IPS-15b (cell line): ENCODE measurements around the gene KLHL17.

Source experiments
- H3K27me3 ChIP-seq: one replicate; pipeline ENCODE4 v1.6.1; 2013; ENCODE audit warnings: low read length; ENCODE audit not compliant: control insufficient read depth, insufficient read depth
- H3K36me3 ChIP-seq: one replicate; pipeline ENCODE4 v1.6.1; 2013; ENCODE audit warnings: low read length; ENCODE audit not compliant: control insufficient read depth, insufficient read depth
- H3K4me1 ChIP-seq: one replicate; pipeline ENCODE4 v1.6.1; 2013; ENCODE audit warnings: mild to moderate bottlenecking, low read length; ENCODE audit not compliant: control insufficient read depth, insufficient read depth
- H3K4me3 ChIP-seq: one replicate; pipeline ENCODE4 v1.5.1; 2013; ENCODE audit warnings: low read depth, low read length
- H3K9ac ChIP-seq: one replicate; pipeline ENCODE4 v1.6.1; 2013; ENCODE audit warnings: low read depth, mild to moderate bottlenecking, low read length
- H3K9me3 ChIP-seq: one replicate; pipeline ENCODE4 v1.6.1; 2013; ENCODE audit warnings: mild to moderate bottlenecking, low read length; ENCODE audit not compliant: control insufficient read depth, insufficient read depth

KLHL17 gene

GRCh38 chr1:932776-933602, 27.4 kb upstream of the KLHL17 start:
- peaks cover 3% of the 10 kb centered on the region for H3K36me3 ChIP-seq
- H3K4me1 ChIP-seq = no peaks in the 10 kb centered on the region
- H3K27me3 ChIP-seq = peaks cover 78% of the 10 kb centered on the region

GRCh38 chr1:933603-933940, 26.8 kb upstream of the KLHL17 start:
- no peaks in the 10 kb centered on the region for H3K9me3 ChIP-seq
- no peak overlapping the region for H3K9ac ChIP-seq
- no peak overlapping the region for H3K4me3 ChIP-seq
- no peaks in the 10 kb centered on the region for H3K4me1 ChIP-seq
- peaks cover 78% of the 10 kb centered on the region for H3K27me3 ChIP-seq
- H3K36me3 ChIP-seq = peaks cover 3% of the 10 kb centered on the region

More at GRCh38 chr1:932776-933602, 27.4 kb upstream of the KLHL17 start:
- no peak overlapping the region for H3K9ac ChIP-seq
- H3K9me3 ChIP-seq = no peaks in the 10 kb centered on the region
- no peak overlapping the region for H3K4me3 ChIP-seq

- Histone ChIP-seq H3K36me3 (peaks cover 3% of the 10 kb centered on the region), H3K9ac (no peak overlapping the region), H3K9me3 (no peaks in the 10 kb centered on the region), H3K4me1 (no peaks in the 10 kb centered on the region), H3K4me3 (no peak overlapping the region), H3K27me3 (peaks cover 78% of the 10 kb centered on the region)
These were observed 25.2 kb upstream of the KLHL17 start for GRCh38 chr1:934991-935750.

GRCh38 chr1:935751-936231, 24.6 kb upstream of the KLHL17 start:
- no peaks in the 10 kb centered on the region for H3K36me3 ChIP-seq
- H3K9me3 ChIP-seq = no peaks in the 10 kb centered on the region
- H3K4me3 ChIP-seq = peak overlapping the region; percentile 30
- H3K27me3 ChIP-seq = peaks cover 77% of the 10 kb centered on the region
- peaks cover 2% of the 10 kb centered on the region for H3K4me1 ChIP-seq
- H3K9ac ChIP-seq = no peak overlapping the region

- H3K36me3 ChIP-seq = no peaks in the 10 kb centered on the region
- H3K4me1 ChIP-seq = peaks cover 2% of the 10 kb centered on the region
- no peak overlapping the region for H3K4me3 ChIP-seq
- H3K9ac ChIP-seq = no peak overlapping the region
- peaks cover 75% of the 10 kb centered on the region for H3K27me3 ChIP-seq
- no peaks in the 10 kb centered on the region for H3K9me3 ChIP-seq
These were observed 23.8 kb upstream of the KLHL17 start for GRCh38 chr1:936348-937264.

- H3K9ac ChIP-seq = no peak overlapping the region
- H3K4me3 ChIP-seq = no peak overlapping the region
- no peaks in the 10 kb centered on the region for H3K36me3 ChIP-seq
- H3K4me1 ChIP-seq = peaks cover 2% of the 10 kb centered on the region
- H3K9me3 ChIP-seq = no peaks in the 10 kb centered on the region
- H3K27me3 ChIP-seq = peaks cover 66% of the 10 kb centered on the region
These were observed 22.9 kb upstream of the KLHL17 start for GRCh38 chr1:937521-937920.

- peaks cover 4% of the 10 kb centered on the region for H3K4me1 ChIP-seq
- H3K9me3 ChIP-seq = no peaks in the 10 kb centered on the region
- H3K36me3 ChIP-seq = no peaks in the 10 kb centered on the region
- no peak overlapping the region for H3K9ac ChIP-seq
- peak overlapping the region; percentile 13 for H3K4me3 ChIP-seq
- H3K27me3 ChIP-seq = peaks cover 65% of the 10 kb centered on the region
These were observed 22.2 kb upstream of the KLHL17 start for GRCh38 chr1:938088-938683.

- Histone ChIP-seq H3K9me3 (no peaks in the 10 kb centered on the region), H3K27me3 (peaks cover 61% of the 10 kb centered on the region), H3K4me1 (peaks cover 4% of the 10 kb centered on the region), H3K9ac (no peak overlapping the region), H3K4me3 (peak overlapping the region; percentile 18), H3K36me3 (peaks cover 2% of the 10 kb centered on the region)
These were observed 21.5 kb upstream of the KLHL17 start for GRCh38 chr1:938711-939489.

GRCh38 chr1:939511-940106, 20.8 kb upstream of the KLHL17 start:
- peaks cover 2% of the 10 kb centered on the region for H3K36me3 ChIP-seq
- no peak overlapping the region for H3K9ac ChIP-seq
- peaks cover 4% of the 10 kb centered on the region for H3K4me1 ChIP-seq
- peak overlapping the region; percentile 18 for H3K4me3 ChIP-seq
- peaks cover 61% of the 10 kb centered on the region for H3K27me3 ChIP-seq
- H3K9me3 ChIP-seq = no peaks in the 10 kb centered on the region
